ENCODE measurements around the gene DYNLT4. TPM values are rescaled to one million over a fixed set of nuclear protein-coding genes. Genes with fewer than 3 reads are reported as not detected.

Gene DYNLT4
- total and polyA plus RNA-seq, 2 of the 13 experiments (the other 11 are each of a cell fraction or from before 2014, with no cell fraction given): 0.77 TPM; not detected in 1

DNA sequence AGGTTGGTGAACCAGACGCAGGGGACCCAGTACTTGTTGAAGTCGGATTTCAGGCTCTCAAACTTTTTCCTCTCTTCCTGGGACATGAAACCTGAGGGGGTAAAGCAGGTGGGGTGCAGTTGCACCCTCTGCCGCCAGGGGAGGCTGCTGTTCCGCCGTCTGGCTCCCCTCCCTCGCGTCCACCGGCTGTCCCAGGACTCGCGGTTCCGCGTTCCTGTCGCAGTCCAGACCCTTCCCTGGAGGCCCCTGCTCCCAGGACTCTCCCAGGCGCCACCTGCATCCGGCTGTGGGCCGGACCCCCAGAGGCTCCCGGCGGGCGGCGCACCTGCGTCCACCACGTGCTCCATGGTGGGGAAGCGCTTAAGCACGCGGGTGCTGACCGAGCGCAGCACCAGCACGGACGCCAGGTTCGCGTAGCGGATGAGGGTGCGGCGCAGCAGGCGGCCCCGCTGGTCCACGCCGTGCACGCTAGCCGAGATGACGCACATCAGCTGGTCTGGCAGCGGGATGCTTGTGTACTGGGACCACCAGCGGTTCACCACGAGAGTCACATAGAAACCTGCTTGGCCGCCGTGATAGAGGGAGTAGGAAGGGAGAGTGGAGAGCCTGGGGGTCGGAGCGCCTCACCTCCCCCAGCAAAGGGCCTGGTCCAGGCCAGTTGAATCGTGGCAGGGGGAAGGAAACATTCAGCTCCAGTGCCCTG is 20.9 kb downstream of the DYNLT4 start:
- H4K20me1 ChIP-seq (ENCODE audit: insufficient read depth, low read length): no peaks in the 10 kb centered on the region
- in situ Hi-C loops (cut with HindIII; ENCODE audit: extremely low pct_ligation_motif_present, low pct_unique_long_range_greater_than_20kb): no loop called here
- H3K27ac ChIP-seq (ENCODE audit: extremely low read length, insufficient read depth, low read length): no peak overlapping the region
- intact Hi-C loops (cut with micrococcal nuclease; ENCODE audit: unreplicated experiment): no loop called here
- H3K36me3 ChIP-seq (replicated peaks in 1 of 2; ENCODE audit: control insufficient read depth in 1 of 2, insufficient read depth in 2 of 2, low read length in 2 of 2): no peaks in the 10 kb centered on the region
- 40% methylated on average over 28 of the region's 49 CpGs for WGBS (ENCODE audit: low lambda C conversion rate)
- DNase-seq (ENCODE audit: low spot score): peak; percentile 60
- CTCF ChIA-PET (ENCODE audit: low intra/inter-chr PET ratio, low total read pairs): no interaction called here
- no TSS peak for BruUV-seq (replicated peaks)
- peak overlapping the region in 2 of 3 experiments; percentile 34 to 79; a peak in 3 of 6 replicates for H3K4me3 ChIP-seq (replicated peaks in 1 of 3; ENCODE audit: insufficient read depth in 1 of 3, low read depth in 2 of 3, low read length in 3 of 3)
- peak; percentile 68 for FAIRE-seq
- H3K27me3 ChIP-seq (ENCODE audit: control insufficient read depth in 1 of 2, insufficient read depth in 2 of 2, low read length in 2 of 2): peaks cover 3 to 17% of the 10 kb centered on the region in 2 experiments; a peak in 2 of 5 replicates
- H3K4me1 ChIP-seq (ENCODE audit: insufficient read depth, low read length): peaks cover 61% of the 10 kb centered on the region
- peak overlapping the region; percentile 41 for H3K9ac ChIP-seq (ENCODE audit: insufficient read depth, low read depth, low read length)
- ATAC-seq: peak; percentile 23
- H3K79me2 ChIP-seq (ENCODE audit: insufficient read depth, low read length): no peaks in the 10 kb centered on the region
- H3K9me3 ChIP-seq (ENCODE audit: low read length): no peaks in the 10 kb centered on the region
- no peak overlapping the region for H2AFZ ChIP-seq (ENCODE audit: low read length)
- POLR2A ChIA-PET: interaction anchor here (0.7 to 5.7 kb wide), 10 partner anchors 10 to 554 kb away, joined by 3 to 34 read pairs (median 12); partner anchors contain the start of genes BTBD19, DYNLT4, HECTD3 and MUTYH
- peak overlapping the region; percentile 76 for H3K4me2 ChIP-seq (ENCODE audit: low read depth, low read length)
- TF ChIP-seq ZNF720 (CRISPR knock-in tag; IDR thresholded peaks at IDR 0.05) (no peak), FOXA1 (IDR thresholded peaks at IDR 0.05) (no peak), FOXA1 (CRISPR knock-in tag; IDR thresholded peaks at IDR 0.05) (0 out of 2 replicates have a peak, but pooled peaks have one; percentile 12), ZNF768 (CRISPR knock-in tag; IDR thresholded peaks at IDR 0.05) (peak; percentile 52; the same call in 1 of the 2 replicates), HHEX (CRISPR knock-in tag; IDR thresholded peaks at IDR 0.05) (no peak), ZNF335 (CRISPR knock-in tag; IDR thresholded peaks at IDR 0.05) (0 out of 2 replicates have a peak, but pooled peaks have one; percentile 31), ZNF124 (CRISPR knock-in tag; IDR thresholded peaks at IDR 0.05) (no peak), ZNF773 (CRISPR knock-in tag; IDR thresholded peaks at IDR 0.05; ENCODE audit: borderline replicate concordance) (no peak), TBL1XR1 (IDR thresholded peaks at IDR 0.05; ENCODE audit: borderline replicate concordance, low read length, partially characterized antibody) (no peak), TCF12 (IDR thresholded peaks at IDR 0.05) (no peak), TCF12 (CRISPR knock-in tag; IDR thresholded peaks at IDR 0.05) (no peak), ZNF205 (CRISPR knock-in tag; IDR thresholded peaks at IDR 0.05) (no peak), PAF1 (CRISPR knock-in tag; IDR thresholded peaks at IDR 0.05) (no peak), SAFB2 (CRISPR knock-in tag; IDR thresholded peaks at IDR 0.05; ENCODE audit: borderline replicate concordance, low read depth) (peak; percentile 52; the same call in 1 of the 2 replicates), HES4 (CRISPR knock-in tag; IDR thresholded peaks at IDR 0.05; ENCODE audit: borderline replicate concordance) (peak; percentile 35; the same call in 1 of the 2 replicates), BORCS8-MEF2B (CRISPR knock-in tag; IDR thresholded peaks at IDR 0.05) (no peak), ZNF83 (CRISPR knock-in tag; IDR thresholded peaks at IDR 0.05; ENCODE audit: borderline replicate concordance) (no peak), NFYC (CRISPR knock-in tag; IDR thresholded peaks at IDR 0.05) (no peak), ARNTL (CRISPR knock-in tag; IDR thresholded peaks at IDR 0.05) (no peak), ARNT2 (CRISPR knock-in tag; IDR thresholded peaks at IDR 0.05; ENCODE audit: low read depth) (peak; percentile 32; the same call in 1 of the 2 replicates), HDAC1 (CRISPR knock-in tag; IDR thresholded peaks at IDR 0.05) (0 out of 2 replicates have a peak, but pooled peaks have one; percentile 37), PHB2 (IDR thresholded peaks at IDR 0.05; ENCODE audit: partially characterized antibody) (no peak), MAFK (conservative IDR thresholded peaks at IDR 0.05 in 1 of 2, IDR thresholded peaks at IDR 0.05 in 1 of 2; ENCODE audit: low read length in 2 of 2) (no peak)
- TF ChIP-seq, protein P1, sequence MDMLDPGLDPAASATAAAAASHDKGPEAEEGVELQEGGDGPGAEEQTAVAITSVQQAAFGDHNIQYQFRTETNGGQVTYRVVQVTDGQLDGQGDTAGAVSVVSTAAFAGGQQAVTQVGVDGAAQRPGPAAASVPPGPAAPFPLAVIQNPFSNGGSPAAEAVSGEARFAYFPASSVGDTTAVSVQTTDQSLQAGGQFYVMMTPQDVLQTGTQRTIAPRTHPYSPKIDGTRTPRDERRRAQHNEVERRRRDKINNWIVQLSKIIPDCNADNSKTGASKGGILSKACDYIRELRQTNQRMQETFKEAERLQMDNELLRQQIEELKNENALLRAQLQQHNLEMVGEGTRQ (IDR thresholded peaks at IDR 0.05; ENCODE audit: low read depth, low read length): no peak
- TF ChIP-seq, protein P1 (CRISPR knock-in tag; IDR thresholded peaks at IDR 0.05; ENCODE audit: borderline replicate concordance): 0 out of 2 replicates have a peak, but pooled peaks have one; percentile 17
- TF ChIP-seq, protein P2, sequence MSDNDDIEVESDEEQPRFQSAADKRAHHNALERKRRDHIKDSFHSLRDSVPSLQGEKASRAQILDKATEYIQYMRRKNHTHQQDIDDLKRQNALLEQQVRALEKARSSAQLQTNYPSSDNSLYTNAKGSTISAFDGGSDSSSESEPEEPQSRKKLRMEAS (IDR thresholded peaks at IDR 0.05): peak; percentile 83
